Osteocyte (in vitro differentiated cells): ENCODE results near the gene GJA3. TPM values are rescaled to one million over a fixed set of nuclear protein-coding genes. Genes with fewer than 3 reads are reported as not detected.
"Not testable (repeated sequence)": the region's sequence is repeated elsewhere in the genome, so short reads cannot be mapped to it uniquely, and the experiment has no call there.

ENCODE experiments used
- DNase-seq: peaks from one replicate; pipeline ENCODE4 v3.0.0; 2021; ENCODE audit warnings: mixed read lengths; ENCODE audit not compliant: unreplicated experiment; ENCODE audit errors: extremely low spot score
- H3K27ac Mint-ChIP-seq: one replicate; pipeline ENCODE4 v1.8.0; 2021; ENCODE audit warnings: mild to moderate bottlenecking, mixed read lengths; ENCODE audit not compliant: unreplicated experiment
- H3K27me3 Mint-ChIP-seq: one replicate; pipeline ENCODE4 v1.8.0; 2021; ENCODE audit warnings: mixed read lengths; ENCODE audit not compliant: unreplicated experiment
- H3K36me3 Mint-ChIP-seq: one replicate; pipeline ENCODE4 v1.8.0; 2021; ENCODE audit warnings: mixed read lengths; ENCODE audit not compliant: unreplicated experiment
- H3K4me1 Mint-ChIP-seq: one replicate; pipeline ENCODE4 v1.8.0; 2021; ENCODE audit warnings: mixed read lengths; ENCODE audit not compliant: unreplicated experiment
- H3K4me3 Mint-ChIP-seq: one replicate; pipeline ENCODE4 v1.8.0; 2021; ENCODE audit warnings: mild to moderate bottlenecking, moderate library complexity, mixed read lengths; ENCODE audit not compliant: unreplicated experiment
- H3K9me3 Mint-ChIP-seq: one replicate; pipeline ENCODE4 v1.8.0; 2021; ENCODE audit warnings: mixed read lengths; ENCODE audit not compliant: unreplicated experiment
- total RNA-seq: library from RNA; stranded (reverse); gene quantifications from 2 replicates; pipeline ENCODE4 v1.2.1, GENCODE V29; 2021
- TF ChIP-seq, protein P1 (sequence below): fragments of 200-600 bp; sonication (generic); IDR thresholded peaks from 2 replicates; pipeline ENCODE4 v1.5.0; 2021; ENCODE audit warnings: antibody characterized with exemption, mild to moderate bottlenecking, moderate library complexity

GJA3 gene
- total RNA-seq, 1 donor from 2014 or later: not detected

GRCh38 chr13:20161951-20162300 is 1.1 kb upstream of the GJA3 start:
- Mint-ChIP-seq H3K9me3 (no peaks in the 10 kb centered on the region), H3K4me3 (peak overlapping the region; percentile 57), H3K4me1 (peaks cover 14% of the 10 kb centered on the region), H3K36me3 (no peaks in the 10 kb centered on the region), H3K27ac (no peak overlapping the region), H3K27me3 (peaks cover 62% of the 10 kb centered on the region)
- DNase-seq: no peak
- TF ChIP-seq, protein P1, sequence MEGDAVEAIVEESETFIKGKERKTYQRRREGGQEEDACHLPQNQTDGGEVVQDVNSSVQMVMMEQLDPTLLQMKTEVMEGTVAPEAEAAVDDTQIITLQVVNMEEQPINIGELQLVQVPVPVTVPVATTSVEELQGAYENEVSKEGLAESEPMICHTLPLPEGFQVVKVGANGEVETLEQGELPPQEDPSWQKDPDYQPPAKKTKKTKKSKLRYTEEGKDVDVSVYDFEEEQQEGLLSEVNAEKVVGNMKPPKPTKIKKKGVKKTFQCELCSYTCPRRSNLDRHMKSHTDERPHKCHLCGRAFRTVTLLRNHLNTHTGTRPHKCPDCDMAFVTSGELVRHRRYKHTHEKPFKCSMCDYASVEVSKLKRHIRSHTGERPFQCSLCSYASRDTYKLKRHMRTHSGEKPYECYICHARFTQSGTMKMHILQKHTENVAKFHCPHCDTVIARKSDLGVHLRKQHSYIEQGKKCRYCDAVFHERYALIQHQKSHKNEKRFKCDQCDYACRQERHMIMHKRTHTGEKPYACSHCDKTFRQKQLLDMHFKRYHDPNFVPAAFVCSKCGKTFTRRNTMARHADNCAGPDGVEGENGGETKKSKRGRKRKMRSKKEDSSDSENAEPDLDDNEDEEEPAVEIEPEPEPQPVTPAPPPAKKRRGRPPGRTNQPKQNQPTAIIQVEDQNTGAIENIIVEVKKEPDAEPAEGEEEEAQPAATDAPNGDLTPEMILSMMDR: no peak

- TF ChIP-seq, protein P1: no peak
- Mint-ChIP-seq H3K27ac (no peak overlapping the region), H3K4me3 (peak overlapping the region; percentile 57), H3K27me3 (peaks cover 62% of the 10 kb centered on the region), H3K36me3 (no peaks in the 10 kb centered on the region), H3K4me1 (peaks cover 14% of the 10 kb centered on the region), H3K9me3 (no peaks in the 10 kb centered on the region)
- no peak for DNase-seq
Observed at GRCh38 chr13:20161275-20161950, 561 bp upstream of the GJA3 start.

DNA sequence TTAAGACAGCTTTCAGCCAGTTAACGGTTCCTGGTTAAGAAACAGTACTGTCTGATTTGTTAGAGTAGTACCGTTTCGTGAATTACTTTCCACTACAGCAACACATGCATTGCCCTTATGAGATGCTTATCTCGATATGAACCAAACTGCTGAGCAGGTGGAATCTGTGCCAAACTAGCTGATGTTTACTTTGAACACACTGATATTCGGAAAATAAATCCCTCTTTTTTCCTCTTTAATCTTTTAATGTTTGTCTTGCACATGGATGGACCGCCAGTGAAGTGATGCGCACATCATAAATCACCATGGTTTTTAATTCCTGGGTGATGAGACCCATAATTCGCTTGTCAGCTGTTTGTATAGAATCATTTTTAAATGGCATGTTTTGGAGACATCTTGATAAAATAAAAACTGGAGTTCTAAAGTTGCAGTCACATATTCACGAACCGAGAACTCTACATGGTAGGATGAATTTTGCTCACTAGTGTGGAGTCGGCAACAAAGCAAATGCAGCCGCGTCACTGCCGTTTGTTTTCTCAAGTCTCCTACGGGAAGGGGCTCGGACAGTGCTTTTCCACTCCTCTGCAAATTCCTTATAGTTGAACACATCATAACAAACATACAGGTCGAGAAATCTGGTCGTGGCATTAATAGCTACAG is 1.1 kb downstream of the GJA3 start:
- H3K4me3 Mint-ChIP-seq: peak overlapping the region; percentile 76
- H3K4me1 Mint-ChIP-seq: peaks cover 14% of the 10 kb centered on the region
- peaks cover 57% of the 10 kb centered on the region for H3K27me3 Mint-ChIP-seq
- no peak overlapping the region for H3K27ac Mint-ChIP-seq
- DNase-seq: no peak
- H3K9me3 Mint-ChIP-seq: no peaks in the 10 kb centered on the region
- TF ChIP-seq, protein P1: no peak
- no peaks in the 10 kb centered on the region for H3K36me3 Mint-ChIP-seq

- Mint-ChIP-seq H3K27ac (no peak overlapping the region), H3K36me3 (no peaks in the 10 kb centered on the region), H3K9me3 (no peaks in the 10 kb centered on the region), H3K4me3 (no peak overlapping the region), H3K4me1 (peaks cover 10% of the 10 kb centered on the region), H3K27me3 (peaks cover 71% of the 10 kb centered on the region)
- TF ChIP-seq, protein P1: no peak
- no peak for DNase-seq
Observed at GRCh38 chr13:20157151-20157796, 3.6 kb downstream of the GJA3 start.

- TF ChIP-seq, protein P1: no peak
- Mint-ChIP-seq H3K27ac (no peak overlapping the region), H3K36me3 (no peaks in the 10 kb centered on the region), H3K9me3 (no peaks in the 10 kb centered on the region), H3K27me3 (peaks cover 69% of the 10 kb centered on the region), H3K4me3 (no peak overlapping the region), H3K4me1 (peaks cover 10% of the 10 kb centered on the region)
- DNase-seq: no peak
Observed at GRCh38 chr13:20156702-20157101, 4.2 kb downstream of the GJA3 start.

- H3K36me3 Mint-ChIP-seq, H3K9me3 Mint-ChIP-seq, H3K4me3 Mint-ChIP-seq, H3K4me1 Mint-ChIP-seq, H3K27ac Mint-ChIP-seq: not testable (repeated sequence)
- peaks cover 80% of the 10 kb centered on the region for H3K27me3 Mint-ChIP-seq
- peak; percentile 8 for DNase-seq
Observed at GRCh38 chr13:20153290-20153689, 7.6 kb downstream of the GJA3 start.
